GM19240 (cell line): Measurements from ENCODE around the gene TNS1.

Experiments
- DNase-seq: peaks from one replicate; pipeline ENCODE4 v3.0.0; 2011; ENCODE audit warnings: low spot score; ENCODE audit not compliant: insufficient read length

TNS1 gene

GRCh38 chr2:217851191-217852020 is 151.4 kb downstream of the TNS1 start:
- DNase-seq = no peak

- no peak for DNase-seq
Observed at GRCh38 chr2:217849154-217849975, 153.4 kb downstream of the TNS1 start.

DNA sequence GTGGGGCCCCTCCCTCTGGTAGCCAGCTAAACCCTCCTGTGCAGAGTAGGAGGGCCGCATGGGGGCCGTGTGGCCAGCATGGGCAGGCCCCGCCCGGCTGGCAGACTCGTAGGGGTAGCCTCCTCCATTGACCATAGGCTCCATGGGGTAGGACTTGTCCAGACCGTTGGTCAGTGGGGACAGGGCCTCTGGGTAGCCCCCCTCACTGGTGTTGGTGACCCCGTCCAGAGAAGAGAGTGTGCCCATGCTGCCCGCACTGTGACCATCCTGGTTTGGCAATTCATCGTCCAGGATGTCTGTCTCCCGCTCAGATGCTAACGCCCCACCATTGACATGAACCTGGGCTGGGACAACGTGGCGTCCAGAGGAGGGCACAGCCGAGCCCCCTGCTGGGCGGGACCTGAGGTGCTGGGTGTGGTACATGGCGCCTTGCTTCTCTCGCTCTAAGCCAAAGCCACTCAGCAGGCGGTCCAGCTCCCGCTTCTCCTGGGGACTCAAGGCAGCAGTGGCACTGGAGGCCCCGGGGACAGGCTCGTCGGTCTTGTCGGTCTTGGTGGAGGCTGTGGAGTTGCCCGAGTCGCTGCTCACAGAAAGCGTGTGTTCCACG is 154.3 kb downstream of the TNS1 start:
- no peak for DNase-seq

- DNase-seq = no peak
Observed at GRCh38 chr2:217847552-217848350, 155.0 kb downstream of the TNS1 start.

- DNase-seq = no peak
Observed at GRCh38 chr2:217847115-217847514, 155.7 kb downstream of the TNS1 start.

- no peak for DNase-seq
Observed at GRCh38 chr2:217846321-217846743, 156.5 kb downstream of the TNS1 start.

DNA sequence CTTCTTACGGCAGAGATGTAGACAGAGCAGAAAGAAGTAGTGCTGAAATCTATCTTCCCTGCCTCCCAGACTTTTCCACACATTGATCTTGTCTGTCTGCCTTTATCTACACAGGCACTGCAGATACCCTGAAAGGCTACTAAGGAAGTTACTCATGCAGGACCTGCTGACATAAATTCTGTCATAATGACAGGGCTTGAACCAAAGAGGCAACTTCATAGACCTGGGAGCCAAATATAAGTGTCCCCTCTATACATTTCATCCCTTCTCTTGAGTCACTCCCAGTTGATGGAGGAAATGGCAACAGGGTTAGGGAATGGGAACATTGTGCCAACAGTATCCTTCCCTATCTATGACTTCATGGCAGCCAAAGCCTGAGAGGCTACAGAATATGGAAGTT is 157.5 kb downstream of the TNS1 start:
- no peak for DNase-seq

DNA sequence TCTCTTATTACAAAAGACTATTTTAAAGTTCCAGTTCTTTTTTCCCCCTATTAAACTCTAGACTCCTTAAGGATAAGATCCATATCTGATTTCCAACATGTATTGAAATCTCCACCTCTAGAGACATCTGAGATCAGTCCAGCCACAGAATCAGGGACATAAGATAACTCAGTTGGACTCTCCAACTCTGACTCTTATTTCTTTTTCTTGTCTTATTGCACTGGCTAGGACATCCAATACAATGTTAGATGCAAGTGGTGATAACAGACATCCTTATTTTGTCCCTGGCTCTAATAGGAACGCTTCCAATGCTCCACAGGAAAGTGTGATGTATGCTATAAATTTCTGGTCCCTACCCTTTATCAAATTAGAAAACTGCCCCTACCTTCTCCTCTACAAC is 158.1 kb downstream of the TNS1 start:
- DNase-seq = no peak

GRCh38 chr2:217843324-217843723 is 159.5 kb downstream of the TNS1 start:
- no peak for DNase-seq

DNA sequence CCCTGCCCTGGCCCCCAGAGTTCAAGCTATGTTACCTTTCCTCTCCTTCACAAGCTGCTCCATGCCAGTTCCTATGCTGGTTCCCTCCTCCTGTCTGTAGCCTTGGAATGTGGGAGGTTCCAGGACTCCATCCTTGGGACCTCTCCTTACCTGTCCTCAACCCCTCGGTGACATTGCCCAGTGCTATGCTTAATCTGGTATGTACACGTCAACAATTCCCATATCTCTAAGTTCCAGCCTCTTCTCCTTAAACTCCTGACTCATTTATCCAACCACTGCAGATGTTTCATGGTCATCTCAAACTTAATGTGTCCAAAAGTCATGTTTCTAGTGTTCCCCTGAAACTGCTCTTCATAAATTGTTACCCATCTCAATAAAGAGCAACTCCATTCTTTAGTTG is 160.8 kb downstream of the TNS1 start:
- DNase-seq = no peak

- no peak for DNase-seq
Observed at GRCh38 chr2:217840522-217840921, 162.3 kb downstream of the TNS1 start.

DNA sequence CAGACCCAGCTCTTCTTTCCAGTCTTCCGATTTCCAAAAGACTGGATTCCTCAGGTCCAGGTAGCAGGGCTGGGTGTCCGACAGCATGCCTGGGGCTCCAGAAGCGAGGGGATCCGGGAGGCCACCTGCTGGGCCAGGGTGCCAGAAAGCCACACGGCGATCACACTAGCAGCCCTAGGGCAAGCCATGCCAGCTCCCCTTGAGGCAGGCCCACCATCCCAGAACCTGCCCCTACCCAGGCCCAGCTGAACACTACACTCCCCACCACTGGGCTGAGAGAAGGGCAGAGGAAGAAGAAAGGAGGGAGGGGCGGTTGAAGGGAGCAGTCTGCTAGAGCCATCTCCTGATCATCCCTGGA is 163.1 kb downstream of the TNS1 start:
- no peak for DNase-seq

DNA sequence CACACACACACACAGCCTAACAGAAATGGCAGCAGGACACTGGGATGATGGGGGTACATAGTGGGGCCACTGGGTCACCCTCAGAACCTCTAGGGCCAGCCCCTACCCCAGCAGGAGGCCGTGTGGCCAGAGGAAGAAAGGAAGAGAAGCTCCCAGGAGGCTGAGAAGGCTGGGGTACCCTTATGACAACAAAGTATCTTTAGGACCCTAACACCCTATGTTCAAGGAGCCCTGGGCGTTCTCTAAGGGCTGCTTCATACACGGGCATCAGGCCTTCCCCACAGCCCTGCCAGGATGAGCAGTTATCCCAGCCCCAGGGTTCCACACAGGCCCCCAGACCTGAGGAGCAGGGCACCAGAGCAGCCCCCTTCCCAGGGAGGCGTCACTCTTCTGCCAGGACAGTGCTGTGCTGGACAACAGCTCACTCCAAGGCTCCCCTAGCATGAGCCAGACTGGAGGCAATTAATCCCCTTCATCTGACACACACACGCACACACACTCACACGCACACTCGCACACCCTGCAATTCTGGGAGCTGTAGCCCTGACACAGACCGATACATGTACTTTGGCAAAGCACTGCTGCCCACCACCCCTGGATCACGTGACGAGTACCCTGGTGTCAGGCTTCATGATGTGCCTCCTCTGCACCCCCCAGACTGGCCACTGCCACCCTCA is 163.6 kb downstream of the TNS1 start:
- DNase-seq = no peak

- DNase-seq = no peak
Observed at GRCh38 chr2:217838409-217838831, 164.4 kb downstream of the TNS1 start.

DNA sequence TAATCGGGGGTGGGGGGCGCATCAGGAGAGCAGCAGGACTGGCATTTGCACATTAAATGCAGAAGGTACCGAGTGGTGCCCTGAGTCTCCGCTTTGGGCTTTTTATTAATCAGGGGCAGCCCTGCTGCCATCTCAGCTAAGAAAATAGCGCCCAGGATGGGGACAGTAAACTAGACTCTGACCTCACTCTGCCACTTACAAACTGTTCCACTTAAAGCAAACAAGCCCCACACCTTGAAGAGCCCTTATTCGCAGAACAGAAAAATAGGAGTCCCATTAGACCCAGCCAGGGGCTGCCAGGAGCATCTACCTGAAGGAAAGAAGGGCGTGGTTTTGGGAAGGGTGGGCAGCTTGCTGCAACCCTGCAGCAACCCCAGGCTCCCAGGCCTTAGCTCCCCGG is 165.3 kb downstream of the TNS1 start:
- DNase-seq = no peak

DNA sequence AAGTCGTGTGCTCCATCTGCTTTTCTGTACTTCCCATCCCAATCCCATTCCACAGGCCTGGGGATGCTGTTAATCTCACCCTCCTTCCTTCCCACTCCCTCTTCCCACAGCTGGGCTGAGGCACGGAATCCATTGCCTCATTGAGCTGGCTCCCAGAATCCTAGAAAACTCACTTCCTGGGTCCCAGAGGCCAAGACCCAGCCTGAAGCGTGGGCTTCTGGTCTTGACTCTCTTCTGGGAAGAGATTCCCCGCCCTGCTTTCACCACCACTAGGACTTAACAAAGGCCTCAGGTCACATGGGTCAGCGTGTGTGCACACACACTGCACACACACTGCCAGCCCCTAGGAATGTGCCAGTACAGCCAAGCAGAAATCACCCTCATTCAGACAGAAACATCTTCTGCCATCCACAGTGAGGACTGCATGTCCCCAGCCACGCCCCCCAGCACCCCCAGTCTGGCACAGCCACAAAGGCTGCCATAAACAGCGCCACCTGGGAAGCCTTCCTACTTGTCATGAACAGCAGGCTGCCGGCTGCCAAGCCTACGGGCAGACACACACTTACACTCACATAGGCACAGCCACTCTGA is 165.8 kb downstream of the TNS1 start:
- DNase-seq = no peak

DNA sequence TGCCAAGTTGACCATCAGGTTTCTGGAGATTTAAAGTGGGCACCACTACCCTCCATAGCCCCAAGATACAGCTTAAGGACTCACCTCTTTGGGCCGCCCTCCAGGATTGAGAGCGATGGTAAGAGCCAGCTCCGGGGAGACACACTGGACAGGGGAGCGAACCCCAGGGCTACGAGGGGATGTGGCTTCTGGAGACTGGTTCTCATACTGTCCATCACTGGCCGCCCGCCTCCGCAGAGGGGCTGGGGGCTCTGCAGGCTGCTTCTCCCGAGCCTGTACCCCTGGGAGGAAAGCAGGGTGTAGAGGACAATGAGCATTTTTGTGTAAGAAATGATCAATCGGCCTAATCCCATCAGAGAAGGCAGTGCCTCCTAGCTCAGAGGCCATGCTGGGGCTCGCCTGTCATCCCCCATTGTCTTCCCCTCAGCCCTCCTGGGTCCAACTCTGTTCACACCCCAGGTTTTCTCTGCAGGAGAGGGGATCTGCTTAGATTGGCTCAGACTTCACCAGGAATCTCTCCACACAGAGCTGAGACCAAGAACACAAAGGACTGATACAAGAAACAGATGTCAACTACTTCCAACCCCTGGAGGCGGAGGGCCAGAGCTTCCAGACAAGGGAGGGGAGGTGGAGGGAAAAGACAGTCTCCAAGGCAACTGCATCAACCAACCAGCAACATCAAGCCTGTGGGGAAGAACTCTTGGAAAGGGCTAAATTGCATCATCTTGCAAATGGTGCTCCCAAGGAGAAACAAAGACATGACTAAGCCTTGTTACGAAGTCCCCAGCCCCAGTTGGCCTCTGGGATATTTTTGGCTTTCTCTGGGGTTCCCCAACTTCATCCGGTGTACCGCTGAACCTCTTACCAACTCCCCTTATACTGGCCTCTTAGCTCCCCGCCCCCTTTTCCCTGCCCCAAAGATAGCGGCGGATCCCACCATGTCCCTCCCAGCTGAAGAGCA is 166.6 kb downstream of the TNS1 start:
- no peak for DNase-seq

- no peak for DNase-seq
Observed at GRCh38 chr2:217834744-217835513, 167.9 kb downstream of the TNS1 start.
